Fibroblast of lung (primary cell): ENCODE measurements around the gene PLEKHA5.

ENCODE experiments used
- CTCF ChIP-seq, 2 donors: IDR thresholded peaks in 1 of 2; conservative IDR thresholded peaks in 1 of 2; 1 replicate in 1 of 2; 2 replicates in 1 of 2; pipeline ENCODE4 v1.5.1; 2011 to 2012; ENCODE audit warnings: low read length in 2 of 2, control low read depth in 1 of 2, inconsistent platforms in 1 of 2, low read depth in 1 of 2, mild to moderate bottlenecking in 1 of 2
- EZH2 ChIP-seq: IDR thresholded peaks from 2 replicates; pipeline ENCODE4 v1.5.1; 2012; ENCODE audit warnings: low read length, control low read depth, mild to moderate bottlenecking; ENCODE audit errors: missing control alignments

- no peak for TF ChIP-seq CTCF (conservative IDR thresholded peaks at IDR 0.05 in 1 of 2, IDR thresholded peaks at IDR 0.05 in 1 of 2; ENCODE audit: low read depth in 1 of 2, low read length in 2 of 2)
- no peak for TF ChIP-seq EZH2
Observed at GRCh38 chr12:19338405-19338804, 208.9 kb downstream of the PLEKHA5 start.
